ENCODE results near the gene SETD3. TPM values are rescaled to one million over a fixed set of nuclear protein-coding genes. Genes with fewer than 3 reads are reported as not detected.

SETD3 gene
- total and polyA plus RNA-seq, 2 experiments from 2014 or later = 40.7 to 68.0 TPM

DNA sequence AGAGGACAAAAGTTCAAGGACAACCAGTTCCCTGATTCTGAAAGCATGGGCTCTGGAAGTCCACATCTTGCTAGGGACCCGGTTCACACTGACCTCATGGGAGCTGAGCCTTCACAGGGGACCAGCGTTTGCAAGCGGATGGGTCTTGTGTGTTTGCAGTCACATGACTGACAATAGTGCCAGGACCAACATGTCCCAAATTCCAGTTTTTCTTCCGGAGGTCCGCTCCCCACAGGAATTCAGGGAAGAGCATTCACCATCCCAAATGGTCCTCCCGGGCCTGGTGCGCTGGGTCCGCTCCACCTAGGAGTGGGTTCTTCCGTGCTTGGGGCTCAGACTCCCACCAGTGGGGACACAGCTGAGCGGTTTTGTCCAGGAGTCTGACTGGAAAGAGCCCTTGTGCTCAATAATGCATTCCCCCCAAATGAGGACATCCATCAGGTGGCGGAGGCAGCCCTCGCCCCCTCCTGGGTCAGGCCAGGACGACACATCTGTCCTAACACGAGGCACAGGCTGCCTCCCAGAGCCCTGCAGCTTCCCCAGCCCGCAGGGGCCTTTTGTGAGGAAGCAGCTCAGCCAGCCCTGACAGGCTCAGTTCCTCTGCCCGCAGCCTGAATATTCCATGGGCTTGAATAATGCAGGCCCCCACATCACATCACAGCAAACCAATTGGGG is 116.9 kb downstream of the SETD3 start:
- Histone ChIP-seq H3K4me2 (no peak overlapping the region), H3F3A (replicated peaks; ENCODE audit: low read depth) (no peaks in the 10 kb centered on the region), H3K27ac (ENCODE audit: low read depth) (no peak overlapping the region), H3K79me2 (replicated peaks; ENCODE audit: insufficient read depth) (no peaks in the 10 kb centered on the region), H3K4me1 (ENCODE audit: insufficient read depth) (peaks cover 4% of the 10 kb centered on the region; the same call in 1 of the 2 replicates), H3K36me3 (ENCODE audit: insufficient read depth) (no peaks in the 10 kb centered on the region), H3K27me3 (ENCODE audit: insufficient read depth) (no peaks in the 10 kb centered on the region), H3K9me2 (ENCODE audit: insufficient read depth) (0 out of 2 replicates have a peak, but pooled peaks cover 2% of the 10 kb centered on the region), H3K4me3 (no peak overlapping the region), H2AFZ (peak overlapping the region; percentile 95), H4K20me1 (replicated peaks; ENCODE audit: insufficient read depth) (no peaks in the 10 kb centered on the region)
- DNase-seq (ENCODE audit: low spot score) (peak; percentile 44), ATAC-seq (peak; percentile 89)
- Mint-ChIP-seq H3K36me3 (ENCODE audit: low read depth) (no peaks in the 10 kb centered on the region), H3K4me1 (peaks cover 17% of the 10 kb centered on the region), H3K27me3 (ENCODE audit: insufficient read depth, low read depth, poor library complexity) (peaks cover 2% of the 10 kb centered on the region), H3K9me3 (no peaks in the 10 kb centered on the region; the same call in 2 of the 3 replicates), H3K4me3 (no peak overlapping the region), H3K27ac (no peak overlapping the region)
- TF ChIP-seq, protein P1, sequence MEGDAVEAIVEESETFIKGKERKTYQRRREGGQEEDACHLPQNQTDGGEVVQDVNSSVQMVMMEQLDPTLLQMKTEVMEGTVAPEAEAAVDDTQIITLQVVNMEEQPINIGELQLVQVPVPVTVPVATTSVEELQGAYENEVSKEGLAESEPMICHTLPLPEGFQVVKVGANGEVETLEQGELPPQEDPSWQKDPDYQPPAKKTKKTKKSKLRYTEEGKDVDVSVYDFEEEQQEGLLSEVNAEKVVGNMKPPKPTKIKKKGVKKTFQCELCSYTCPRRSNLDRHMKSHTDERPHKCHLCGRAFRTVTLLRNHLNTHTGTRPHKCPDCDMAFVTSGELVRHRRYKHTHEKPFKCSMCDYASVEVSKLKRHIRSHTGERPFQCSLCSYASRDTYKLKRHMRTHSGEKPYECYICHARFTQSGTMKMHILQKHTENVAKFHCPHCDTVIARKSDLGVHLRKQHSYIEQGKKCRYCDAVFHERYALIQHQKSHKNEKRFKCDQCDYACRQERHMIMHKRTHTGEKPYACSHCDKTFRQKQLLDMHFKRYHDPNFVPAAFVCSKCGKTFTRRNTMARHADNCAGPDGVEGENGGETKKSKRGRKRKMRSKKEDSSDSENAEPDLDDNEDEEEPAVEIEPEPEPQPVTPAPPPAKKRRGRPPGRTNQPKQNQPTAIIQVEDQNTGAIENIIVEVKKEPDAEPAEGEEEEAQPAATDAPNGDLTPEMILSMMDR (conservative IDR thresholded peaks at IDR 0.05; ENCODE audit: low read depth in 2 of 2) = peak in 1 of 2 experiments; percentile 32; a peak in 2 of 4 replicates
- TF ChIP-seq EZH2phosphoT487 (IDR thresholded peaks at IDR 0.05; ENCODE audit: unreplicated experiment) = no peak

DNA sequence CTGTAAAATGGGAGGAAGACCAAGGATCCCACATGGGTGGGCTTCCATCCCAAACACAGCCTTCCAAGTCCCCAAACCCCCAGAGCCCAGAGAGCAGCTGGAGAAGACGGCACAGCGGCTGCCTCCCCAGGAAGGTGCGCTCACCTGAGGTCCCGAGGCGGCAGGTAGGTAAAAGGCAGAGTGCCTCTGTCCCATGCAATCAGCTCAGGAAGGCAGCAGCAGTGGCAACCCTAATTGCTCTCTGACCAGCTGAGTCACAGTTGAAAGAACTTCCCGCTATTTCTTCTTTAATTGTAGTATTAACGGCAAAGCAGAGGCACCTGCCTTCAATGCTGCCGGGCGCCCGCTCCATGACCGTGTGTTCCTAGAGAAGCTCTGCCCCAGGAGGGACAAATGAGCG is 117.6 kb downstream of the SETD3 start:
- peaks cover 4% of the 10 kb centered on the region; the same call in 1 of the 2 replicates for H3K4me1 ChIP-seq (ENCODE audit: insufficient read depth)
- Mint-ChIP-seq H3K4me3 (no peak overlapping the region), H3K27me3 (ENCODE audit: insufficient read depth, low read depth, poor library complexity) (peaks cover 2% of the 10 kb centered on the region)
- TF ChIP-seq ZNF331 (CRISPR knock-in tag; IDR thresholded peaks at IDR 0.05; ENCODE audit: low read depth) = no peak
- no peak for TF ChIP-seq NANOG (IDR thresholded peaks at IDR 0.05; ENCODE audit: borderline replicate concordance)
- TF ChIP-seq, protein P2, sequence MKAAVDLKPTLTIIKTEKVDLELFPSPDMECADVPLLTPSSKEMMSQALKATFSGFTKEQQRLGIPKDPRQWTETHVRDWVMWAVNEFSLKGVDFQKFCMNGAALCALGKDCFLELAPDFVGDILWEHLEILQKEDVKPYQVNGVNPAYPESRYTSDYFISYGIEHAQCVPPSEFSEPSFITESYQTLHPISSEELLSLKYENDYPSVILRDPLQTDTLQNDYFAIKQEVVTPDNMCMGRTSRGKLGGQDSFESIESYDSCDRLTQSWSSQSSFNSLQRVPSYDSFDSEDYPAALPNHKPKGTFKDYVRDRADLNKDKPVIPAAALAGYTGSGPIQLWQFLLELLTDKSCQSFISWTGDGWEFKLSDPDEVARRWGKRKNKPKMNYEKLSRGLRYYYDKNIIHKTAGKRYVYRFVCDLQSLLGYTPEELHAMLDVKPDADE (IDR thresholded peaks at IDR 0.05) = no peak
- TF ChIP-seq, protein P3, sequence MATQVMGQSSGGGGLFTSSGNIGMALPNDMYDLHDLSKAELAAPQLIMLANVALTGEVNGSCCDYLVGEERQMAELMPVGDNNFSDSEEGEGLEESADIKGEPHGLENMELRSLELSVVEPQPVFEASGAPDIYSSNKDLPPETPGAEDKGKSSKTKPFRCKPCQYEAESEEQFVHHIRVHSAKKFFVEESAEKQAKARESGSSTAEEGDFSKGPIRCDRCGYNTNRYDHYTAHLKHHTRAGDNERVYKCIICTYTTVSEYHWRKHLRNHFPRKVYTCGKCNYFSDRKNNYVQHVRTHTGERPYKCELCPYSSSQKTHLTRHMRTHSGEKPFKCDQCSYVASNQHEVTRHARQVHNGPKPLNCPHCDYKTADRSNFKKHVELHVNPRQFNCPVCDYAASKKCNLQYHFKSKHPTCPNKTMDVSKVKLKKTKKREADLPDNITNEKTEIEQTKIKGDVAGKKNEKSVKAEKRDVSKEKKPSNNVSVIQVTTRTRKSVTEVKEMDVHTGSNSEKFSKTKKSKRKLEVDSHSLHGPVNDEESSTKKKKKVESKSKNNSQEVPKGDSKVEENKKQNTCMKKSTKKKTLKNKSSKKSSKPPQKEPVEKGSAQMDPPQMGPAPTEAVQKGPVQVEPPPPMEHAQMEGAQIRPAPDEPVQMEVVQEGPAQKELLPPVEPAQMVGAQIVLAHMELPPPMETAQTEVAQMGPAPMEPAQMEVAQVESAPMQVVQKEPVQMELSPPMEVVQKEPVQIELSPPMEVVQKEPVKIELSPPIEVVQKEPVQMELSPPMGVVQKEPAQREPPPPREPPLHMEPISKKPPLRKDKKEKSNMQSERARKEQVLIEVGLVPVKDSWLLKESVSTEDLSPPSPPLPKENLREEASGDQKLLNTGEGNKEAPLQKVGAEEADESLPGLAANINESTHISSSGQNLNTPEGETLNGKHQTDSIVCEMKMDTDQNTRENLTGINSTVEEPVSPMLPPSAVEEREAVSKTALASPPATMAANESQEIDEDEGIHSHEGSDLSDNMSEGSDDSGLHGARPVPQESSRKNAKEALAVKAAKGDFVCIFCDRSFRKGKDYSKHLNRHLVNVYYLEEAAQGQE (IDR thresholded peaks at IDR 0.05; ENCODE audit: unreplicated experiment) = no peak
- no peak for TF ChIP-seq CREB1 (CRISPR knock-in tag; IDR thresholded peaks at IDR 0.05; ENCODE audit: low read depth)
- TF ChIP-seq, protein P4, sequence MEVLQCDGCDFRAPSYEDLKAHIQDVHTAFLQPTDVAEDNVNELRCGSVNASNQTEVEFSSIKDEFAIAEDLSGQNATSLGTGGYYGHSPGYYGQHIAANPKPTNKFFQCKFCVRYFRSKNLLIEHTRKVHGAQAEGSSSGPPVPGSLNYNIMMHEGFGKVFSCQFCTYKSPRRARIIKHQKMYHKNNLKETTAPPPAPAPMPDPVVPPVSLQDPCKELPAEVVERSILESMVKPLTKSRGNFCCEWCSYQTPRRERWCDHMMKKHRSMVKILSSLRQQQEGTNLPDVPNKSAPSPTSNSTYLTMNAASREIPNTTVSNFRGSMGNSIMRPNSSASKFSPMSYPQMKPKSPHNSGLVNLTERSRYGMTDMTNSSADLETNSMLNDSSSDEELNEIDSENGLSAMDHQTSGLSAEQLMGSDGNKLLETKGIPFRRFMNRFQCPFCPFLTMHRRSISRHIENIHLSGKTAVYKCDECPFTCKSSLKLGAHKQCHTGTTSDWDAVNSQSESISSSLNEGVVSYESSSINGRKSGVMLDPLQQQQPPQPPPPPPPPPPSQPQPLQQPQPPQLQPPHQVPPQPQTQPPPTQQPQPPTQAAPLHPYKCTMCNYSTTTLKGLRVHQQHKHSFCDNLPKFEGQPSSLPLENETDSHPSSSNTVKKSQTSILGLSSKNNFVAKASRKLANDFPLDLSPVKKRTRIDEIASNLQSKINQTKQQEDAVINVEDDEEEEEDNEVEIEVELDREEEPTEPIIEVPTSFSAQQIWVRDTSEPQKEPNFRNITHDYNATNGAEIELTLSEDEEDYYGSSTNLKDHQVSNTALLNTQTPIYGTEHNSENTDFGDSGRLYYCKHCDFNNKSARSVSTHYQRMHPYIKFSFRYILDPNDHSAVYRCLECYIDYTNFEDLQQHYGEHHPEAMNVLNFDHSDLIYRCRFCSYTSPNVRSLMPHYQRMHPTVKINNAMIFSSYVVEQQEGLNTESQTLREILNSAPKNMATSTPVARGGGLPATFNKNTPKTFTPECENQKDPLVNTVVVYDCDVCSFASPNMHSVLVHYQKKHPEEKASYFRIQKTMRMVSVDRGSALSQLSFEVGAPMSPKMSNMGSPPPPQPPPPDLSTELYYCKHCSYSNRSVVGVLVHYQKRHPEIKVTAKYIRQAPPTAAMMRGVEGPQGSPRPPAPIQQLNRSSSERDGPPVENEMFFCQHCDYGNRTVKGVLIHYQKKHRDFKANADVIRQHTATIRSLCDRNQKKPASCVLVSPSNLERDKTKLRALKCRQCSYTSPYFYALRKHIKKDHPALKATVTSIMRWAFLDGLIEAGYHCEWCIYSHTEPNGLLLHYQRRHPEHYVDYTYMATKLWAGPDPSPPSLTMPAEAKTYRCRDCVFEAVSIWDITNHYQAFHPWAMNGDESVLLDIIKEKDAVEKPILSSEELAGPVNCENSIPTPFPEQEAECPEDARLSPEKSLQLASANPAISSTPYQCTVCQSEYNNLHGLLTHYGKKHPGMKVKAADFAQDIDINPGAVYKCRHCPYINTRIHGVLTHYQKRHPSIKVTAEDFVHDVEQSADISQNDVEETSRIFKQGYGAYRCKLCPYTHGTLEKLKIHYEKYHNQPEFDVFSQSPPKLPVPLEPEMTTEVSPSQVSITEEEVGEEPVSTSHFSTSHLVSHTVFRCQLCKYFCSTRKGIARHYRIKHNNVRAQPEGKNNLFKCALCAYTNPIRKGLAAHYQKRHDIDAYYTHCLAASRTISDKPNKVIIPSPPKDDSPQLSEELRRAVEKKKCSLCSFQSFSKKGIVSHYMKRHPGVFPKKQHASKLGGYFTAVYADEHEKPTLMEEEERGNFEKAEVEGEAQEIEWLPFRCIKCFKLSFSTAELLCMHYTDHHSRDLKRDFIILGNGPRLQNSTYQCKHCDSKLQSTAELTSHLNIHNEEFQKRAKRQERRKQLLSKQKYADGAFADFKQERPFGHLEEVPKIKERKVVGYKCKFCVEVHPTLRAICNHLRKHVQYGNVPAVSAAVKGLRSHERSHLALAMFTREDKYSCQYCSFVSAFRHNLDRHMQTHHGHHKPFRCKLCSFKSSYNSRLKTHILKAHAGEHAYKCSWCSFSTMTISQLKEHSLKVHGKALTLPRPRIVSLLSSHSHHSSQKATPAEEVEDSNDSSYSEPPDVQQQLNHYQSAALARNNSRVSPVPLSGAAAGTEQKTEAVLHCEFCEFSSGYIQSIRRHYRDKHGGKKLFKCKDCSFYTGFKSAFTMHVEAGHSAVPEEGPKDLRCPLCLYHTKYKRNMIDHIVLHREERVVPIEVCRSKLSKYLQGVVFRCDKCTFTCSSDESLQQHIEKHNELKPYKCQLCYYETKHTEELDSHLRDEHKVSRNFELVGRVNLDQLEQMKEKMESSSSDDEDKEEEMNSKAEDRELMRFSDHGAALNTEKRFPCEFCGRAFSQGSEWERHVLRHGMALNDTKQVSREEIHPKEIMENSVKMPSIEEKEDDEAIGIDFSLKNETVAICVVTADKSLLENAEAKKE (CRISPR knock-in tag; IDR thresholded peaks at IDR 0.05) = no peak

More for the DNA sequence above, 117.6 kb downstream of the SETD3 start:
- peaks cover 17% of the 10 kb centered on the region for H3K4me1 Mint-ChIP-seq
- Histone ChIP-seq H4K20me1 (replicated peaks; ENCODE audit: insufficient read depth) (no peaks in the 10 kb centered on the region), H3K4me2 (no peak overlapping the region), H3F3A (replicated peaks; ENCODE audit: low read depth) (no peaks in the 10 kb centered on the region), H3K79me2 (replicated peaks; ENCODE audit: insufficient read depth) (no peaks in the 10 kb centered on the region), H3K4me3 (no peak overlapping the region), H3K27me3 (ENCODE audit: insufficient read depth) (no peaks in the 10 kb centered on the region), H2AFZ (no peak overlapping the region), H3K36me3 (ENCODE audit: insufficient read depth) (no peaks in the 10 kb centered on the region), H3K27ac (ENCODE audit: low read depth) (no peak overlapping the region), H3K9me2 (ENCODE audit: insufficient read depth) (0 out of 2 replicates have a peak, but pooled peaks cover 2% of the 10 kb centered on the region)
- DNase-seq (ENCODE audit: low spot score) = no peak
- H3K36me3 Mint-ChIP-seq (ENCODE audit: low read depth) = no peaks in the 10 kb centered on the region
- ATAC-seq = no peak
- no peak overlapping the region for H3K27ac Mint-ChIP-seq
- H3K9me3 Mint-ChIP-seq = no peaks in the 10 kb centered on the region; the same call in 2 of the 3 replicates
